Thyroid gland (tissue), 4 donors: ENCODE results near the gene IKBIP.

Experiments used
- CTCF ChIP-seq, 6 experiments: fragments of 200-600 bp in 3 of 6; fragments of 450-650 bp in 3 of 6; sonication (generic) in 3 of 6; IDR thresholded peaks; one replicate each; pipeline ENCODE4 v1.5.1; 2016 to 2019; ENCODE audit warnings: antibody characterized with exemption in 6 of 6, mild to moderate bottlenecking in 2 of 6, inconsistent platforms in 1 of 6, moderate library complexity in 1 of 6
- POLR2A ChIP-seq, 2 donors: fragments of 450-650 bp; IDR thresholded peaks; one replicate each; pipeline ENCODE4 v1.6.1; 2017; ENCODE audit warnings: antibody characterized with exemption in 2 of 2, mild to moderate bottlenecking in 2 of 2, moderate library complexity in 1 of 2

GRCh38 chr12:98660521-98660920 is 15.9 kb upstream of the IKBIP start:
- TF ChIP-seq POLR2A (IDR thresholded peaks at IDR 0.05): no peak
- TF ChIP-seq CTCF (IDR thresholded peaks at IDR 0.05): no peak
